ENCODE data around the gene IGF1. TPM values are rescaled to one million over a fixed set of nuclear protein-coding genes. Genes with fewer than 3 reads are reported as not detected.
A peak's percentile ranks its signal among the peaks of the same experiment; 100 is the strongest.

The IGF1 gene
- total and polyA plus RNA-seq, 9 of the 15 experiments (the other 6 are each of a cell fraction or from before 2014, with no cell fraction given) = 3.7 to 13.9 (median 4.5) TPM

- TF ChIP-seq ATF3 (IDR thresholded peaks at IDR 0.05) (no peak), ATF3 (CRISPR knock-in tag; conservative IDR thresholded peaks at IDR 0.05) (no peak), SMAD4 (CRISPR knock-in tag; conservative IDR thresholded peaks at IDR 0.05) (0 out of 2 replicates have a peak, but pooled peaks have one; percentile 48), GATA2 (CRISPR knock-in tag; IDR thresholded peaks at IDR 0.05) (no peak), ZBTB17 (CRISPR knock-in tag; IDR thresholded peaks at IDR 0.05) (no peak), ZNF121 (CRISPR knock-in tag; conservative IDR thresholded peaks at IDR 0.05) (no peak), POLR3A (IDR thresholded peaks at IDR 0.05; ENCODE audit: borderline replicate concordance, extremely low read depth, insufficient read depth, insufficient read length) (no peak), ESRRB (CRISPR knock-in tag; IDR thresholded peaks at IDR 0.05; ENCODE audit: borderline replicate concordance) (no peak), WHSC1 (IDR thresholded peaks at IDR 0.05; ENCODE audit: low read length) (no peak), MYC (IDR thresholded peaks at IDR 0.05; ENCODE audit: low read depth, low read length) (no peak), MYC (CRISPR knock-in tag; IDR thresholded peaks at IDR 0.05; ENCODE audit: borderline replicate concordance, low read depth) (no peak), NBN (IDR thresholded peaks at IDR 0.05; ENCODE audit: low read depth) (no peak), KDM2B (CRISPR knock-in tag; IDR thresholded peaks at IDR 0.05) (no peak), YBX1 (IDR thresholded peaks at IDR 0.05) (no peak), ARID3A (IDR thresholded peaks at IDR 0.05; ENCODE audit: borderline replicate concordance, low read depth, low read length) (no peak), BHLHE40 (IDR thresholded peaks at IDR 0.05; ENCODE audit: low read length) (no peak), ZKSCAN1 (IDR thresholded peaks at IDR 0.05; ENCODE audit: low read depth, low read length) (no peak), PHB2 (IDR thresholded peaks at IDR 0.05; ENCODE audit: low read depth) (no peak), FIP1L1 (IDR thresholded peaks at IDR 0.05; ENCODE audit: low read depth, low read length, poor library complexity, severe bottlenecking) (no peak), VEZF1 (CRISPR knock-in tag; IDR thresholded peaks at IDR 0.05) (0 out of 2 replicates have a peak, but pooled peaks have one; percentile 36)
Observed at GRCh38 chr12:102427543-102427941, 52.8 kb downstream of the IGF1 start (continued).

All from K562 (cell line).